MM.1S (cell line): ENCODE data around the gene FLRT2.

ENCODE experiments used
- EZH2 ChIP-seq: fragments of 300-600 bp; sonication (generic); optimal IDR thresholded peaks from 2 replicates; pipeline ENCODE3; 2017; ENCODE audit warnings: low read depth, mild to moderate bottlenecking, antibody characterized with exemption, low read length, mixed read lengths
- TF ChIP-seq, protein P1 (sequence below): fragments of 300-600 bp; sonication (generic); IDR thresholded peaks from 2 replicates; pipeline ENCODE4 v1.5.1; 2016; ENCODE audit warnings: antibody characterized with exemption, low read length, mixed read lengths

DNA sequence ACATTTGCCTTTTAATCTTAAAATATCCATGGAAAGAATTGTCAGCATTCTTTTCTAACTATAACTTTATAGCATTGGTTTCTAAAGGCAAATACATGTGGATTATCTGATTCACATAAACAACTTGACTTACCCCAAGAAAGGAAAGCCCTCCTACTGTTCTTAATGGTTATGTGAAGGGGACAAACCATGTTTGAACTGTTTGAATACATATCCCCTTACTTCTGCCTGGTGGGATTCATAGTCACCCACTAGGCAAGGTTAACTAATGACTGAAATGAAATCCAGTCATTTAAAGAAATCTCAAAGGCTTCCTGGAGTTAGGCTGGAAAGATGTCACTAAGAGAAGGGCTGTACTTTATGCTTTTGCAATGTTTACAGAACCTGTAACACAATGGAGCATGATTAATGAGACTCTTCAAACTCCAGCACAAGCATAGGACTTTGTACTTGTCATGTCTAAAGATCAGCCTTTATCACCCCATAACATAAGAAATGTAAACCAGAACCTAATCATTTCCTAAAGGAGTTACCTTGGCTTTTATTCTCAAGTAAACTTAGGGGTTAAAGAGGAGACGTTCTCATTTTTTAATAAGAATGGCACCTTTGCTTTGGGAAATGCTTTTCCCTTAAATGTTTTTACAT lies 10.2 kb upstream of the FLRT2 start:
- TF ChIP-seq, protein P1, sequence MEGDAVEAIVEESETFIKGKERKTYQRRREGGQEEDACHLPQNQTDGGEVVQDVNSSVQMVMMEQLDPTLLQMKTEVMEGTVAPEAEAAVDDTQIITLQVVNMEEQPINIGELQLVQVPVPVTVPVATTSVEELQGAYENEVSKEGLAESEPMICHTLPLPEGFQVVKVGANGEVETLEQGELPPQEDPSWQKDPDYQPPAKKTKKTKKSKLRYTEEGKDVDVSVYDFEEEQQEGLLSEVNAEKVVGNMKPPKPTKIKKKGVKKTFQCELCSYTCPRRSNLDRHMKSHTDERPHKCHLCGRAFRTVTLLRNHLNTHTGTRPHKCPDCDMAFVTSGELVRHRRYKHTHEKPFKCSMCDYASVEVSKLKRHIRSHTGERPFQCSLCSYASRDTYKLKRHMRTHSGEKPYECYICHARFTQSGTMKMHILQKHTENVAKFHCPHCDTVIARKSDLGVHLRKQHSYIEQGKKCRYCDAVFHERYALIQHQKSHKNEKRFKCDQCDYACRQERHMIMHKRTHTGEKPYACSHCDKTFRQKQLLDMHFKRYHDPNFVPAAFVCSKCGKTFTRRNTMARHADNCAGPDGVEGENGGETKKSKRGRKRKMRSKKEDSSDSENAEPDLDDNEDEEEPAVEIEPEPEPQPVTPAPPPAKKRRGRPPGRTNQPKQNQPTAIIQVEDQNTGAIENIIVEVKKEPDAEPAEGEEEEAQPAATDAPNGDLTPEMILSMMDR = no peak
- no peak for TF ChIP-seq EZH2
